IMR-90 (cell line): ENCODE measurements around the gene CBL. TPM values are rescaled to one million over a fixed set of nuclear protein-coding genes. Genes with fewer than 3 reads are reported as not detected.
"Not testable (repeated sequence)": the region's sequence is repeated elsewhere in the genome, so short reads cannot be mapped to it uniquely, and the experiment has no call there.

ENCODE experiments used
- ATAC-seq: fragments of 200-7000 bp; cut with Tn5 transposase; 2 replicates; pipeline ENCODE4 v1.9.1; 2020; ENCODE audit warnings: low read depth, mild to moderate bottlenecking, moderate library complexity
- BruUV-seq: library from RNA; stranded (reverse); fragments of 400-500 nt; replicated peaks from 2 replicates; lab custom pipeline; 2021; lab: Mats Ljungman, UMichigan
- CTCF ChIA-PET: fragments of 300-600 bp; formaldehyde crosslinking; extraction: SDS; loops from one replicate; lab custom pipeline; 2021; ENCODE audit warnings: antibody characterized with exemption; lab: Yijun Ruan, JAX
- POLR2A ChIA-PET: fragments of 300-600 bp; sonication (Branson Sonifier 250); formaldehyde crosslinking; loops from one replicate; lab custom pipeline; 2022; ENCODE audit warnings: antibody characterized with exemption; ENCODE audit not compliant: unreplicated experiment; lab: Charles Lee
- DNase-seq: peaks from one replicate; pipeline ENCODE4 v3.0.0; 2013
- H2AFZ ChIP-seq: replicated peaks from 2 replicates; pipeline ENCODE3; 2013; ENCODE audit warnings: low read length, mild to moderate bottlenecking; ENCODE audit not compliant: poor library complexity
- H2AK5ac ChIP-seq: 2 replicates; pipeline ENCODE4 v1.6.1; 2013; ENCODE audit warnings: low read depth, low read length, inconsistent platforms
- H2AK9ac ChIP-seq: replicated peaks from 2 replicates; pipeline ENCODE3; 2013; ENCODE audit warnings: mild to moderate bottlenecking, low read depth, low read length, moderate library complexity; ENCODE audit not compliant: poor library complexity
- H2BK120ac ChIP-seq: 2 replicates; pipeline ENCODE4 v1.6.1; 2013; ENCODE audit warnings: low read depth, low read length, inconsistent platforms
- H2BK15ac ChIP-seq: 3 replicates; pipeline ENCODE4 v1.6.1; 2013; ENCODE audit warnings: low read depth, low read length, inconsistent platforms
- H2BK20ac ChIP-seq: 2 replicates; pipeline ENCODE4 v1.6.1; 2013; ENCODE audit warnings: low read depth, mild to moderate bottlenecking, inconsistent platforms, low read length, moderate library complexity
- H2BK5ac ChIP-seq: 2 replicates; pipeline ENCODE4 v1.6.1; 2013; ENCODE audit warnings: mild to moderate bottlenecking, low read depth, low read length, inconsistent platforms; ENCODE audit not compliant: poor library complexity, severe bottlenecking
- H3K14ac ChIP-seq: replicated peaks from 2 replicates; pipeline ENCODE4 v1.6.1; 2013; ENCODE audit warnings: low read depth, low read length, inconsistent platforms
- H3K18ac ChIP-seq: 2 replicates; pipeline ENCODE4 v1.6.1; 2013; ENCODE audit warnings: low read depth, low read length, control low read depth
- H3K23ac ChIP-seq: 2 replicates; pipeline ENCODE4 v1.6.1; 2013; ENCODE audit warnings: low read depth, low read length, inconsistent platforms
- H3K27ac ChIP-seq: 2 replicates; pipeline ENCODE4 v1.5.1; 2013; ENCODE audit warnings: mild to moderate bottlenecking, control low read depth, low read length; ENCODE audit not compliant: insufficient read depth
- H3K27me3 ChIP-seq: 2 replicates; pipeline ENCODE4 v1.6.1; 2013; ENCODE audit warnings: low read length; ENCODE audit not compliant: control insufficient read depth, insufficient read depth
- H3K36me3 ChIP-seq: 2 replicates; pipeline ENCODE4 v1.6.1; 2013; ENCODE audit warnings: low read length, mixed read lengths; ENCODE audit not compliant: control insufficient read depth, insufficient read depth
- H3K4ac ChIP-seq: 2 replicates; pipeline ENCODE4 v1.6.1; 2013; ENCODE audit warnings: low read depth, low read length, inconsistent platforms
- H3K4me1 ChIP-seq: 2 replicates; pipeline ENCODE4 v1.6.1; 2013; ENCODE audit warnings: low read length, mixed read lengths; ENCODE audit not compliant: control insufficient read depth, insufficient read depth
- H3K4me2 ChIP-seq: 2 replicates; pipeline ENCODE4 v1.6.1; 2013; ENCODE audit warnings: low read depth, mild to moderate bottlenecking, control low read depth, low read length, moderate library complexity
- H3K4me3 ChIP-seq: 2 replicates; pipeline ENCODE4 v1.5.1; 2013; ENCODE audit warnings: low read depth, mild to moderate bottlenecking, control low read depth, low read length, moderate library complexity; ENCODE audit not compliant: insufficient read depth
- H3K56ac ChIP-seq: 2 replicates; pipeline ENCODE4 v1.6.1; 2013; ENCODE audit warnings: low read length, inconsistent platforms; ENCODE audit not compliant: insufficient read depth; ENCODE audit errors: extremely low read depth
- H3K79me1 ChIP-seq, 2 experiments: 2 replicates each; pipeline ENCODE4 v1.6.1; 2013; ENCODE audit warnings: low read length in 2 of 2, inconsistent platforms in 1 of 2, low read depth in 1 of 2
- H3K9ac ChIP-seq: 2 replicates; pipeline ENCODE4 v1.6.1; 2013; ENCODE audit warnings: low read depth, low read length, control low read depth
- H3K9me1 ChIP-seq: 2 replicates; pipeline ENCODE4 v1.6.1; 2013; ENCODE audit warnings: low read length, inconsistent platforms; ENCODE audit not compliant: insufficient read depth
- H3K9me3 ChIP-seq: 2 replicates; pipeline ENCODE4 v1.6.1; 2013; ENCODE audit warnings: low read length; ENCODE audit not compliant: control insufficient read depth, insufficient read depth
- H4K20me1 ChIP-seq: 2 replicates; pipeline ENCODE4 v1.6.1; 2013; ENCODE audit warnings: low read length, inconsistent platforms; ENCODE audit not compliant: insufficient read depth
- H4K5ac ChIP-seq: 2 replicates; pipeline ENCODE4 v1.6.1; 2013; ENCODE audit warnings: mild to moderate bottlenecking, low read depth, low read length, control low read depth
- H4K8ac ChIP-seq, 2 experiments: 2 replicates each; pipeline ENCODE4 v1.6.1; 2013; ENCODE audit warnings: low read depth in 2 of 2, low read length in 2 of 2, control low read depth in 1 of 2, inconsistent platforms in 1 of 2
- H4K91ac ChIP-seq: 2 replicates; pipeline ENCODE4 v1.6.1; 2013; ENCODE audit warnings: low read depth, low read length, inconsistent platforms; ENCODE audit not compliant: insufficient read depth
- WGBS, 2 experiments: methylation state at CpG; one replicate each; pipeline versions ENCODE4 v1.1.5 to v1.1.7; 2013; ENCODE audit warnings: missing lambda C conversion rate in 2 of 2; ENCODE audit not compliant: insufficient read length in 1 of 2; ENCODE audit errors: extremely low coverage in 2 of 2; 5-methylcytosine and 5-hydroxymethylcytosine counted together
- dilution Hi-C: fragments of 300-500 bp; cut with HindIII; formaldehyde crosslinking; loops from one replicate; pipeline ENCODE4 v1.14.3; 2018; ENCODE audit warnings: low sequenced_read_pairs; ENCODE audit not compliant: unreplicated experiment
- in situ Hi-C: fragments of 300-500 bp; cut with MboI; formaldehyde crosslinking; loops from 3 replicates; pipeline ENCODE4 v1.14.3; 2019; ENCODE audit warnings: low sequenced_read_pairs, inconsistent platforms, mixed read lengths
- intact Hi-C: fragments of 100-400 bp; cut with micrococcal nuclease; formaldehyde crosslinking; loops from 2 replicates; pipeline ENCODE4 v1.10.0; 2022
- polyA plus RNA-seq, 3 experiments: library from polyadenylated mRNA; depleted of rRNA; stranded (reverse); fragments of >200 nt; gene quantifications; 2 replicates each; pipeline ENCODE4 v1.2.3, GENCODE V29; 2012; ENCODE audit warnings: low replicate concordance in 1 of 3
- total RNA-seq: library from RNA; depleted of rRNA; stranded (reverse); fragments of >200 nt; gene quantifications from 2 replicates; pipeline ENCODE4 v1.2.3, GENCODE V29; 2012

CBL gene
- total and polyA plus RNA-seq, 2 of the 4 experiments (the other 2 are of a cell fraction) = 6.1 to 11.8 TPM

GRCh38 chr11:119184399-119184798, 21.7 kb upstream of the CBL start:
- H3K4me1 ChIP-seq, H3K23ac ChIP-seq, H3K27ac ChIP-seq, H3K18ac ChIP-seq, H2AFZ ChIP-seq, H2BK20ac ChIP-seq, BruUV-seq, H3K56ac ChIP-seq, H2AK9ac ChIP-seq, H4K20me1 ChIP-seq, H4K8ac ChIP-seq, H3K4me2 ChIP-seq, H3K4ac ChIP-seq, H2BK5ac ChIP-seq, H3K4me3 ChIP-seq, H2BK15ac ChIP-seq, H3K36me3 ChIP-seq, POLR2A ChIA-PET, intact Hi-C loops, DNase-seq, in situ Hi-C loops, H4K91ac ChIP-seq, H2BK120ac ChIP-seq, dilution Hi-C loops, ATAC-seq, H3K14ac ChIP-seq, CTCF ChIA-PET, H4K5ac ChIP-seq, H3K9ac ChIP-seq, H2AK5ac ChIP-seq, H3K9me1 ChIP-seq, H3K79me1 ChIP-seq, H3K9me3 ChIP-seq: not testable (repeated sequence)
- 80% methylated on average over 1 of the region's 9 CpGs; no CpG with 5 or more reads in 1 of the 2 experiments for WGBS, 2 experiments
- H3K27me3 ChIP-seq = peaks cover 27% of the 10 kb centered on the region
